Measurements from ENCODE around the gene ZBTB42.

ZBTB42 gene

DNA sequence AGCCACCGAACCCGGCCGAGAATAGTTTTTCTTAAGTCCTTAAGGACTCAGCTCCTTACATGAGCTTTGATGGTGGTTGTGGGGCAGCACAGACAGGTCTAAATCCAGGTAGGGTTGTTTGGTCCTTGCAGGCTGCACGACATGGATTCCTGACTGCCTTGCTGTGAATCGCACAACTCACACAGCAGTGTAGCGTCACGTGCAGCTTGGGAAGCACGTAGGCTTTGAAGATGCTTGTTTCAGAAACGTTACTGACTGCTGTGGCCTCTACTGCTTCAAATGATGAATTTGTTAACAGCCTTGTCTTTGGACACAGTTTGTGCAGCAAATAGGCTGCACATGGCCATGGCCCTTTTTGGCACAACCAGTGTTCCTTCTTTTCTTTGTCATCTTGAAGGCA lies 29.9 kb downstream of the ZBTB42 start:
- TF ChIP-seq GATA2 (IDR thresholded peaks at IDR 0.05; ENCODE audit: low read depth, low read length) (no peak), GATA3 (IDR thresholded peaks at IDR 0.05; ENCODE audit: low read depth, low read length) (no peak)

- TF ChIP-seq GATA3 (IDR thresholded peaks at IDR 0.05; ENCODE audit: low read depth, low read length) (no peak), GATA2 (IDR thresholded peaks at IDR 0.05; ENCODE audit: low read depth, low read length) (no peak)
Measured at GRCh38 chr14:104841730-104842129, 40.8 kb downstream of the ZBTB42 start.

- no peak for TF ChIP-seq GATA3 (IDR thresholded peaks at IDR 0.05; ENCODE audit: low read depth, low read length)
- TF ChIP-seq GATA2 (IDR thresholded peaks at IDR 0.05; ENCODE audit: low read depth, low read length) = no peak
Measured at GRCh38 chr14:104843006-104843405, 42.1 kb downstream of the ZBTB42 start.

- TF ChIP-seq GATA2 (IDR thresholded peaks at IDR 0.05; ENCODE audit: low read depth, low read length) (no peak), GATA3 (IDR thresholded peaks at IDR 0.05; ENCODE audit: low read depth, low read length) (no peak)
Measured at GRCh38 chr14:104843442-104844305, 42.8 kb downstream of the ZBTB42 start.

DNA sequence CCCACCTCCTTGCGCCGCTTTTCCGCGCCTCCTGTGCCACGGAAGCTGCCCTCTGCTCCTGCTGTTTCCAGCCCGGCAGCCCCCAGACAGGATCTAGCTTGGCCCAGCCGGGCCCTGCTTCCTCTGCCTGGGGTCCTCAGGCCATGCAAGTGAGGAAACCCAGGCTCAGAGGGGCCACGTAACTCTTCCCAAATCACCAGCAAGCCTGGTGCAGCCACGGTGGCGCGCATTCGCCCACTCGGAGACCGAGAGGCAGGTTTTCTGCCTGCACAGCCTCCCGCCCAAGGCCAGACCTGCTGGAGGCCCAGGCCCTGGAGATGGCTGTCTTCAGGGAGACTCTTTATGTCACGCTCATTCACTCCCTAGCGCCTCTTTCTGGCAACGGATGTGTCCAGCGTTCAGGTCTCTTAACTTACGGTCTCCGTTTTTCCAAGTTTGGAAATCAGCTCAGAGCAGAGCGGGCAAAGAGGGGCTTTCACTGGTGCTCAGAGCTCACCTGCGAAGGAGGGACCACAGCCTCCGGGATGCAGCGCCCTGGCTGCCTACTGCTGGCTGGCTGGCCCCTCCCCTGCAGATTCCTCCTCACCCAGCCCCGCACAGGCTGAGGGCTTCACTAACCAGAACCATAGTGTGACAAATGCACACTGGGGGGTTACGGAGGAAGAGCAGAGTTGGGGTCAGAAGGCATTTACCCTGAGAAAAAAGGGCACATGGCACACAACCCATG lies 43.6 kb downstream of the ZBTB42 start:
- TF ChIP-seq GATA3 (IDR thresholded peaks at IDR 0.05; ENCODE audit: low read depth, low read length) = no peak

GRCh38 chr14:104845033-104845666 lies 44.2 kb downstream of the ZBTB42 start:
- TF ChIP-seq GATA3 (IDR thresholded peaks at IDR 0.05; ENCODE audit: low read depth, low read length) = no peak
- no peak for TF ChIP-seq GATA2 (IDR thresholded peaks at IDR 0.05; ENCODE audit: low read depth, low read length)

DNA sequence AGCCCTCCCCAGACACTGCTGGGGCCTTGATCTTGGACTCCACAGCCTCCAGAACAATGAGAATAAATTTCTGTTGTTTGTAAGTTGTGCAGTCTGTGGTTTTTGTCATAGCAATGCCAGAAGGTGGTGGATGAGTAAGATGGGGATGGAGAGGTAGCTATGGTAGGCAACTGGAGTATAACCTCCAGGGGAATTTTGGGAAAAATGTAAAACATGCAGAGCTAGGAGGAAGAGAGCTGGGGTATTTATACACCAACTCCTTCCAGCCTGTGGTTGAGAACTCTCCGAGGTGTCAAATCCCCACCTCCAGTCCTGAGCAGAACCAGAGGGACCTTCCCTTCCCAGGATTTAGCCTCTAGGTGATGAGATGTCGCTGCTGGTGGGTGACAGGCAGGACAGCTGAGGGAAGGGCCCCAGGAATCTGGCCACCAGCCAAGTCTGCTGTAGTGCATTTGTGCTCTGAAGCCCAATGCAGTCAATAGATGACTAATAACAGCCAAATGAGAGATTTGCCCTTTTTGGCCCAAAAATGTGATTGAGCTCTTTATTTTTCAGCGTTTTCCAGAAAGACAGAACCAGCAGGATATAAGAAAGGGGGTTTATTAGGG lies 45.0 kb downstream of the ZBTB42 start:
- TF ChIP-seq GATA3 (IDR thresholded peaks at IDR 0.05; ENCODE audit: low read depth, low read length) = no peak
- no peak for TF ChIP-seq GATA2 (IDR thresholded peaks at IDR 0.05; ENCODE audit: low read depth, low read length)

DNA sequence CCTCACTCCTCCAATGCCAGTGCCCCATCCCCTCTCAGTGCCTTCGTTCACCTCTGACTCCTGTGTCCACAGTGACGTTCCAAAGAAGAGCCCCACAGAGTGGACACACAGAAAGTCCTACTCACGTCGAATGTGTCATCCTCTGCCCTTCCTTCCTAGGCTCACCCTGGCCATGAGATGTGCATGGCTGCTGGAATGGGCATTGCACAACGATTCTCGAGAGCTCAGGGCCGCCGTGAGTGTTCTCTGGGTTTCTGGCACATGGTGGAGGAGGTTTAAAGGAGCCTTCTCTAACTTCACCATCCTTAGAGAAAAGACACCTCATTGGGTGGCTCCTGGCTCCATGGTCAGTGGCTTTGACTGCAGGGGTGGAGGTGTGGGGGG lies 51.4 kb downstream of the ZBTB42 start:
- TF ChIP-seq GATA2 (IDR thresholded peaks at IDR 0.05; ENCODE audit: low read depth, low read length) (no peak), GATA3 (IDR thresholded peaks at IDR 0.05; ENCODE audit: low read depth, low read length) (no peak)
